ENCODE measurements around the gene GPR160.

Gene GPR160

DNA sequence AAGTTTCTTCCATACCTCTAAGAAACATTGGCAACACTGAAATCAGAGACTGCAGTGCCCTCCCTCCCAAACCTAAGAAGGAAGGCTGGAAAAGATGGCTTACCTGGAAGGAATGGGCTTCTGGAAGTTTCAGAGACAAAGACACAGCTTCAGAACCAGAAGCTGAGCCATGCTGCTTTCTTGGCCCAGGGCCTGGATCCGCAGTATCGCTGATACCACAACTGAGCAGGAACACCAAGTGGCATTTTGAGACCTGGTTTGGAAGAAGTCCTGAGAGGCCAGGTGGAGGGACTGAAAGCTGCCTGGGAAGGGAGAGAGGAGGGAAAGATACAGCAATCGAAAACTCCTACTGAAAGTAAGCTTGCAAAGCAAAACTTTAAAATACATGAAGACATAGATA is 19.8 kb downstream of the GPR160 start:
- TF ChIP-seq, protein P1, sequence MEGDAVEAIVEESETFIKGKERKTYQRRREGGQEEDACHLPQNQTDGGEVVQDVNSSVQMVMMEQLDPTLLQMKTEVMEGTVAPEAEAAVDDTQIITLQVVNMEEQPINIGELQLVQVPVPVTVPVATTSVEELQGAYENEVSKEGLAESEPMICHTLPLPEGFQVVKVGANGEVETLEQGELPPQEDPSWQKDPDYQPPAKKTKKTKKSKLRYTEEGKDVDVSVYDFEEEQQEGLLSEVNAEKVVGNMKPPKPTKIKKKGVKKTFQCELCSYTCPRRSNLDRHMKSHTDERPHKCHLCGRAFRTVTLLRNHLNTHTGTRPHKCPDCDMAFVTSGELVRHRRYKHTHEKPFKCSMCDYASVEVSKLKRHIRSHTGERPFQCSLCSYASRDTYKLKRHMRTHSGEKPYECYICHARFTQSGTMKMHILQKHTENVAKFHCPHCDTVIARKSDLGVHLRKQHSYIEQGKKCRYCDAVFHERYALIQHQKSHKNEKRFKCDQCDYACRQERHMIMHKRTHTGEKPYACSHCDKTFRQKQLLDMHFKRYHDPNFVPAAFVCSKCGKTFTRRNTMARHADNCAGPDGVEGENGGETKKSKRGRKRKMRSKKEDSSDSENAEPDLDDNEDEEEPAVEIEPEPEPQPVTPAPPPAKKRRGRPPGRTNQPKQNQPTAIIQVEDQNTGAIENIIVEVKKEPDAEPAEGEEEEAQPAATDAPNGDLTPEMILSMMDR (IDR thresholded peaks at IDR 0.05), result no peak

DNA sequence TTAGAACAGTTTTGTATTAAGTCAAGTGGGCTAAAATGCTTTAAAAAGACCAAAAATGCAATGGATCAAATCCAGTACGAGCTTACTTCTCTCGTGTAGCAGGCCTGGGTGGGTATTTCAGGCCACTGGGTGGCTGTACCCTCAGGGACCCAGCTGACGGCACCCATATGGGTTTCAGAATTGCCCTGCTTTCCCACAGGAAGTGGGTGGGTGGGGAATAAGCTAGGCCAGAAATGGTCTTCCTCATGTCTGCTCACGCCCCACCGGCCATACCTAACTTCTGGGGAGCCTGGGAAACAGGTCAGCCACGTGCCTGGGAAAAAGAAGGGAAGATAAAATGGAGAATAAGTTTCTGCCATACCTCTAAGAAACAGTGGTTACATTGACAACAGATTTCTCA is 20.3 kb downstream of the GPR160 start:
- TF ChIP-seq, protein P1 (IDR thresholded peaks at IDR 0.05), result no peak

DNA sequence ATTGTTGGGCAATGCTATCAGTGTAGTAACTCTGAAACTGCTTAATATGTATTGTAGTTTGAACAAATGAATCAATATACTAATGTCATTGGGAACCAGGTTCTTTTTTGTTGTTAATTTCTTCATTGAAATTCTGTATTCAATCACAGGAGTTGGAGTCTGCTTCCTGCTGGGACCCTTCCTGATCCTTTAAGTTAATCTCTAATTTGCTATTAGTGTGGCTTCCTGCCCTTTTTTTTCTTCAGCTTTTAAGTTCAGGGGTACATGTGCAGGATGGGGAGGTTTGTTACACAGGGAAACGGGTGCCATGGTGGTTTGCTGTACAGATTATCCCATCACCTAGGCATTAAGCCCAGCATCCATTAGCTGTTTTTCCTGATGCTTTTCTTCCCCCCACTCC is 21.7 kb downstream of the GPR160 start:
- TF ChIP-seq, protein P1 (IDR thresholded peaks at IDR 0.05), result no peak

DNA sequence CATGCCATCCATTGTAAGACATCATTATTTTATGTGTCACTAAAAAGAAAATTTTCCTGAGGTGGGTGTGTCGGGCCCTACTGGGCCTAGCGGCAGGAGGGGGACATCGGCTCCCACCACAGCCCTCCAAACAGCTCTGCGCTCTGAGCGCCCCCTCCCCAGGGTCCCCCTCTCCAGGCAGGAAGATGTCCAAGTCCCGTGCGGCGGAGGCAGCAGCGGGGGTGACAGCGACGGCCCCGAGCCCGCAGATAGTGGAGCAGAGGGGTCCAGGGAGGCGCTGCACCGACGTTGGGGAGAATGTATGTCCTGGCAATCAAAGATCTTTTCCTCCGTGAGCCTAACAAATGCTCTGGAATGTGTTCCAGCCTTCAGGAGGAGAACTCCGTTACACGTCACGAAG is 24.3 kb downstream of the GPR160 start:
- TF ChIP-seq, protein P1 (IDR thresholded peaks at IDR 0.05), result no peak

DNA sequence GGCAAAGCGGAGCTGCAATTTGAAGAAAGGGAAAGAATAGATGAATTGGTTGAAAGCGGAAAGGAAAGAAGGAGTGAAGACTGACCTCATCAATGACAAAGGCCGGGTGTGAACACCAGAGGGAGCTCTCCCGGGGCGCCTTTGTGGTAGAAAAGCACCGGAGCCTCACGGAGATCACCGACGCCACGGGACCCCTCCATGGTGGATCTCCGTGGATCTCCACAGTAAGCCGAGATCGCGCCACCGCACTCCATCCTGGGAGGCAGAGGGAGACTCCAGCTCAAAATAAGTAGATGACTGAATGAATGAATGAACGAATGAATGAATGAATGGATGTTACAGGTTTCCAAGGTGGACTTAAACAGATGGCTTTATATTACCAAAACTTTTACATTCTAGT is 25.0 kb downstream of the GPR160 start:
- TF ChIP-seq, protein P1 (IDR thresholded peaks at IDR 0.05), result no peak

DNA sequence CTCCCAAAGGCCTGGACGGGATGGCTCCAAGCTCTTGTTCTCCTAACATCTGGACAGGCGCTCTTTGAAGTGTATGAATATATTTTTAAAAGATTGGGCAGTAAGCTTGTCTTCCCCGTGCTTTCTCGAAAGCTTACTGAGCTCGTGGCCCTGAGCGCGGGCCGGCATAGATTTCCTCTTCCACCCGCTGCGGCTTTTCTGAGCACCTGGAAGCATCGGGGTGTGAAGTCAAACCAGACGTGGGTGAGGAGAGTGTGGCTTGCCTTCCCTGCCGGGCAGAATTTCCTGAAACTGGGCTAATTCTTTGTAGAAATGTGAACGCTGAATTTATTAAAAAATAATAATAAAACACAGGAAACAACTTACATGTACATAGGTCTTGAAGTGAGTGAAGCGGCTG is 25.9 kb downstream of the GPR160 start:
- TF ChIP-seq, protein P1 (IDR thresholded peaks at IDR 0.05), result no peak

DNA sequence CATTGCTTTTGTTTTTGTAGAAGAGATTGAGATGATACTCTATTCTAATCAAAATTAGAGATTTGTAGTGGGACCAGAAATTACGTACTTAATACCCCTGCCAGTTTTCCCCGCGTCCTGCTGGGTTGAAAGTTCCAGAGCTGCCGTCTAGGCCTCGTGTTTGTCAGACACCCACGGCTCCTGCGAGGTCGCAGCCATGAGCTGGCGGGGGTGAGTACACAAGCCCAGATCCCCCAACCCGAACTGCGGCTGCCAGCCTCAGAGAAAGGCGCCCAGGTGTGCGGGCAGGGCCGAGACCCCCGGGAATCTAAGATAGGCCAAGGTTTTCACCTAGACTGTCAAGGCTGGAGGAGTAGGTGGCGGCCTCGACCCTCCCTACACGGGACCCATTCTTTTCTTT is 26.3 kb downstream of the GPR160 start:
- TF ChIP-seq, protein P1 (IDR thresholded peaks at IDR 0.05), result no peak

DNA sequence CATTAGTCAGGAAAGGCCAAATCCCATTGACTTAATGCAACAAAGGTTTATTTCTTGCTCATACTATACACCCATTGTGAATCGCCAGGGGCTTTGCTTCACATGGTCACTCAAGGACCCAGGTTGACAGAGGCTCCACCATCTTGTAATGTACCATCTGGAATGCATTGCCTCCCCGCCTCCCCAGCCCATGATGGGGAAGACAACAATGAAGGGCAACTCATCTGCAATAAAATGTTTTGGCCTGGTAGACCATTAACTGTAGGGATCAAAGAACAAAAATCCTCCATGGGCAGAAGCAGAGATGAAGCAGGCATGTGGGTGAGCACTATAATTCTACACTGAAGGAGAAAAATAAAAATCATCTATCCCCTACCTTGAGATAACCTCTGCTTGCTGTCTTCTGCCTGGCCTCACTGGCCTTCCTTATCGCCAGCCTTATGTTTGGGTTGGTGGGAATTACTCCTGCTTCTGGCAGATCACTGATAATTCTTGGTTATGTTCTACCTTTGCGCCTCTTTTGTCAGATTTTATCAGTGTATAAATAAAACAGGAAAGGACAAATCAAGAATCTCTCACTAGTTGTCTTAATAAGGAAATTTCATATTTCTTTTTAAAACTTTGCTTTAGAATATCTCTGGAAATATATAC is 37.8 kb downstream of the GPR160 start:
- TF ChIP-seq, protein P1 (IDR thresholded peaks at IDR 0.05), result no peak
